NCI-H2227 treated with DMSO at 0.1 percent for 48 hours (cell line): ENCODE results near the gene ZNFX1.
"Not testable (repeated sequence)": the region's sequence is repeated elsewhere in the genome, so short reads cannot be mapped to it uniquely, and the experiment has no call there.

ENCODE experiments used
- DNase-seq: peaks from one replicate; lab custom pipeline; 2025; lab: John Stamatoyannopoulos, UW

The ZNFX1 gene

DNA sequence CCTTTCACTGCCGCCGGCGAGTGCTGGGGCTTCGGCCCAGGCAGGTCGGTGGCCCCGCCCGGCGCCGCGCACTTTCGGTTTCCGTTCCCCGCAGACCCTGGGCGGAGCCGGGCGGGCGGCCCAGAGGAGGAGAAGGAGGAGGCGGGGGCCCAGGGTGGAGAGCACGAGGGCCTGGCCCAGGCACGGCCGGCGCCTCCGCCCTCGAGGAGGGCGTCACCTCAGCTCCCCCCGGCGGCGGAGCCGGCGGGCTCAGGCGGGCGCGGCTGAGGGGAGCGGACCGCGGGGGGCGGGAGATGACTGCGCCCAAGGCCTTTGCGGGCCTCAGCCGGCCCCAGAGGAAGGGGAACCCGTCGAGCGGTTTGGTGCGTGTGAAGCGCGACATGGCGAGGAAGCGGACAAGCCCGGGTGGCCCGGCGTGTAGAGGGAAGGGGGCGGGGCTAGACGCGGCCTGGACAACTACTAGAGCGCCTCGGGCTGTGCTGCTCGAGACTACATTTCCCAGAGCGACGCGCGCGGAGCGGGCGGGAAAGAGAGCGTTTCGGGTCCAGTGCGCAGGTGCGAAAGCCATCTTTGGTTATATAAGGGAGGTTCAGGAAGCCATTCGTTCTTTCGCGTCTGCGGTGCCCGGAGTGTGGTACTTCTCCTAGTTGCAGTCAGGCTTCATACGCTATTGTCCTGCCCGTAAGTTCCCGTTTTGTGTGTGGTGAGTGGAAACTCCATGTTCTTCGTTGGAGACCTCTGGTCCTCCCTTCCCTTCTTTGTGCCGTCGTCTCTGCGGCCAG, at the start of gene ZNFX1:
ZNFX1 (minus strand) TSS at position 22 of the 782 bp plus-strand sequence. CDS start 2,218 bp downstream, outside the sequence.
- DNase-seq, result peak; percentile 99

- no peak for DNase-seq
Observed at GRCh38 chr20:49326026-49326425, 48.2 kb upstream of the ZNFX1 start.

- no peak for DNase-seq
Observed at GRCh38 chr20:49324306-49324705, 46.4 kb upstream of the ZNFX1 start.

DNA sequence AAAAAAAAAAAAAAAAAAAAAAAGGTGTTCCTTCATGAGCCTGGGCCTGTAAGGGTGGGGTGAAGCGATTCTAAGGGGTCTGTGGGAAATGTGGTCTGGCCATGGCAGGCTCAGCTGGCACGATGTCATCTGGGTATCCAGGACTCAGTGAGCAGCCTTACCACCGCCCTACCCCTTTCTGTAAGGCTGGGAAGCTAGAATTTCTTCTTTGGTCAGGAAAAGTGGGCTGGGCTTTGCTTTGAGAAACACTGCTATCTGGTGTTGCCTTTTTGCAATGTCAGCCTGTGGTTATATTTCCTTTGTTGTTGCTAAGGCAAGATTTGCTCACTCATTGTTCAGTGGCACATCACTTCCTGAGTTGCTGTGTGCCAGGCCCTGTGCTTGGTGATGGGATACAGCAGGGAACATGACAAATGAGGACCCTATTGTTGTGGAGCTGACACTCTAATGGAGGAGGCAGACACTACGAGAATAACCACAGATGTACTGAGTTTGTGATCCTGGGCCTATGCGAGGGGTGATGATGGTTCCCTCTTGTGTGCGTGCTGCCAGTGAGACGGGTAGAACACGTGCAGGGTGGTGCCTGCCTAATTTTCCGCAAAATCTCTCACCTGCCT, 45.9 kb upstream of the ZNFX1 start:
- peak; percentile 7 for DNase-seq

DNA sequence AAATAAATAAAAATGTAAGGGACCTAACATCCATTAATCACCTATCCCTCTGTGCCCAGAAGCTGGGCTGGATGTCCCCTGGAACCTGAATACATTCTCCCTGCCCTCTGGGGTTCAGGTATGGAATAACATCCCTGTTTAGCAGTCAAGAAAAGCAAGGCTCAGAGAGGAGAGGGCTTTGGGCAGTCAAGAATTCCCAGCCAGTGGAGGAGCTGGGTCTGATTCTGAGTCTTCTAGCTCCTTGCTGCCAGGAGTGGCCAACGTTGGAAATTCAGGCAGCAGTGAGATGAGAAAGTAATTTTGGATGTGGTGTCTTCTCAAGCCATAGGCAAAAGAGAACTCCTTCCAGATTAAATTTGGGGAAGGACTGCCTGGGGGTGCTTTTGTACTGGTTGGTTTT, 42.6 kb upstream of the ZNFX1 start:
- DNase-seq, result peak; percentile 49

GRCh38 chr20:49319208-49319809, 41.5 kb upstream of the ZNFX1 start:
- peak; percentile 9 for DNase-seq

DNA sequence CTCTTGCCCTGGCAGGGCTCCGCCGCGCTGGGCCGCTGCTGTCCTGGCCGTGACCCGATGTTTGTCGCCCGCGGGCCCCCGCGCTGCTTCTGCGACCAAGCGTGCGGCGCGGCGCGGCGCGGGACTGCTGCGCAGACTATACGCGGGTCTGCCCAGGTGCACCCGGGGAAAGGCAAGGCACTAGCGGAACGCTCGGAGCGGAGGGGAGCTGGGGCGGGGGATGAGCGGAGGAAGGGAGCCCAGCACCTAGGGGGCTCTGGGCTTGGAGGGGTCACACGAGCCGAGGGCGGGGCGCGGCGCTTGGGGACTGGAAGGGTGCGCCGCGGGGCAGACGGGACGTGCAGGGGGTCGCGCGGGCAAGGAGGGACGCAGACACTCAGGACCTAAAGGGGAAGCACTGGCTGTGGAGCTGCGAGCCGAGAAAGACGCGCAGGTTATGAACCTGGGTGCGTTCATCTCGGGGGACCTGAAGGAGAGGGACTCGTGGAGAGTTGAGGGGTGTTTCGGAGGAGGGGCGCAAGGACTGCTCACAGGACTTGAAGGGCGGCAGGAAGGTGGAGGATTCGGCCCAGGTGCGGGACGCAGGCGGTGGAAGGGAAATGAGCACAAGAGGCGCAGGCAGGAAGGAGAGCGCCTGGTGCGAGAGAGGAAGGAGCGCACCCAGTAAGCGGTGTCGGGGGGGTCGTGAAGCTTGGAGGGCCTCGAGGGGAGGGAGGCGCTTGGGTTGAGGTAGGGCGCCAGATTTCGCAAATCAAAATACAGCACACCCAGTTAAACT, 40.8 kb upstream of the ZNFX1 start:
- no peak for DNase-seq

GRCh38 chr20:49318091-49318429, 40.2 kb upstream of the ZNFX1 start:
- no peak for DNase-seq

GRCh38 chr20:49316704-49317103, 38.8 kb upstream of the ZNFX1 start:
- DNase-seq, result no peak

- no peak for DNase-seq
Observed at GRCh38 chr20:49315580-49315979, 37.7 kb upstream of the ZNFX1 start.

DNA sequence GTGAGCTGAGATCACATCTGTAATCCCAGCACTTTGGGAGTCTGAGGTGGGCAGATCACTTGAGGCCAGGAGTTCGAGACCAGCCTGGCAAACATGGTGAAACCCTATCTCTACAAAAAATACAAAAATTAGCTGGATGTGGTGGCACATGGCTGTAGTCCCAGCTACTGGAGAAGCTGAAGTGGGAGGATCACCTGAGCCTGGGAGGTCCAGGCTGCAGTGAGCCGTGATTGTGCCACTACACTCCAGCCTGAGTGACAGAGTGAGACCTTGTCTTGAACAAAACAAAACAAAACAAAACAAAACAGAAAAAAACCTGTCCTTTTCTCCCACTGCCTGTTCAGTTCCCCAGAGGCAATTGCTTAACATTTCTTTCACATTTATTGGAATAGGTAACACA, 36.2 kb upstream of the ZNFX1 start:
- DNase-seq, result not testable (repeated sequence)

- DNase-seq, result no peak
Observed at GRCh38 chr20:49313283-49313682, 35.4 kb upstream of the ZNFX1 start.

- DNase-seq, result no peak
Observed at GRCh38 chr20:49312661-49313060, 34.8 kb upstream of the ZNFX1 start.

DNA sequence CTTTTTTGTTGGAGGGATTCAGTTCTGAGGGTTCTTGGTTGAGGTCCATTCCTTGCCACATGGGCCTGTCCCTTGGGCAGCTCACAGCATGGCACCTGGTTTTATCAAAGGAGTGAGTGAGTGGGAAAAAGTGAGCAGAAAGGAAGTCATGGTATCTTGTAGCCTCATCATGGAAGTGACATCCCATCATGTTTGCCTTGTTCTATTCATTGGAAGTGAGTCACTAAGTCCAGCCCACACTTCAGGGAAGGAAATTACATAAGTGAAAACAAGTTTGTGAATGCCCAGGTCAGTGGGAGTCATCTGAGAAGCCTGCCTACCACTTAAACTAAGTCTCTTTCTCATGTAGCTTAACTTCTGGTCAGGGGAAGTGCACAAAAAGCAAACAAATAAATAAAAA, 32.8 kb upstream of the ZNFX1 start:
- no peak for DNase-seq

DNA sequence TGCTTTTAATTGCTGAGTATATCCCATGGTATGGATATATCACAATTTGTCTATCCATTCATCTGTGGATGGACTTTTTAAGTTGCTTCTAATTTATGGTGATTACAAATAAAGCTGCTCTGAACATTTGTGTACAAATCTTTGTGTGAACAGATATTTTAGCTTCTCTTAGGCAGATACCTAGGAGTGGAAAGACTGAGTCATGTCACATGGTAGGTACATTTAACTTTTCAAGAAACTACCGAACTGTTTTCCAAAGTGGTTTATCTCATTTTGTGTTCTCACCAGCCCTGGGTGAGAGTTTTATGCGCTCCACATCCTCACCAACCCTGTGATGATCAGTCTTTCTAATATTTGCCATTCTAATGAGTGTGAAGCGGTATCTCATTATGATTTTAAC, 31.0 kb upstream of the ZNFX1 start:
- no peak for DNase-seq

GRCh38 chr20:49306903-49307620, 29.2 kb upstream of the ZNFX1 start:
- DNase-seq, result peak; percentile 83

DNA sequence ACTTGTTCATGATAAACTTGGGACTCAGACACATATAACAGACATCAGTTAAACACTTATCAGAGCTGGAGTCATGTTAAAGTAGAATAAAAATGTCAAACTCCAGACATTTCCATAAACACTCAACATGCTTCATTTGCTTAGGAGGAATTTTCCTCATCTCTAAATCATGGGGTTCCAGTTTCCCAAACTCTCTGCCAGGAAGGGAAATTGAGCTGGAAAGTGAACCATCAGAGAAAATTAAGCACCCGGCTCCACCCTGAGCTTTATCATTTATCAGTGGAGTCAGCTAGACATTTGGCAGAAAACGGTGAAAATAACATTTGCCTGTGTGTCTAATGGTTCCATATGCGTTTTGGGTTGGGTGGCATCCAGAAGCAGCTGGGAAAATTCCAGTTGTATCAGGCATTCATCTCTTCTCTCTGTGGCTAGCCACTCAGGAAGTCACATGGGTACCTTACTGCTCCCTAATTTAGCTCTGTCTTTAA, 25.3 kb upstream of the ZNFX1 start:
- DNase-seq, result no peak

DNA sequence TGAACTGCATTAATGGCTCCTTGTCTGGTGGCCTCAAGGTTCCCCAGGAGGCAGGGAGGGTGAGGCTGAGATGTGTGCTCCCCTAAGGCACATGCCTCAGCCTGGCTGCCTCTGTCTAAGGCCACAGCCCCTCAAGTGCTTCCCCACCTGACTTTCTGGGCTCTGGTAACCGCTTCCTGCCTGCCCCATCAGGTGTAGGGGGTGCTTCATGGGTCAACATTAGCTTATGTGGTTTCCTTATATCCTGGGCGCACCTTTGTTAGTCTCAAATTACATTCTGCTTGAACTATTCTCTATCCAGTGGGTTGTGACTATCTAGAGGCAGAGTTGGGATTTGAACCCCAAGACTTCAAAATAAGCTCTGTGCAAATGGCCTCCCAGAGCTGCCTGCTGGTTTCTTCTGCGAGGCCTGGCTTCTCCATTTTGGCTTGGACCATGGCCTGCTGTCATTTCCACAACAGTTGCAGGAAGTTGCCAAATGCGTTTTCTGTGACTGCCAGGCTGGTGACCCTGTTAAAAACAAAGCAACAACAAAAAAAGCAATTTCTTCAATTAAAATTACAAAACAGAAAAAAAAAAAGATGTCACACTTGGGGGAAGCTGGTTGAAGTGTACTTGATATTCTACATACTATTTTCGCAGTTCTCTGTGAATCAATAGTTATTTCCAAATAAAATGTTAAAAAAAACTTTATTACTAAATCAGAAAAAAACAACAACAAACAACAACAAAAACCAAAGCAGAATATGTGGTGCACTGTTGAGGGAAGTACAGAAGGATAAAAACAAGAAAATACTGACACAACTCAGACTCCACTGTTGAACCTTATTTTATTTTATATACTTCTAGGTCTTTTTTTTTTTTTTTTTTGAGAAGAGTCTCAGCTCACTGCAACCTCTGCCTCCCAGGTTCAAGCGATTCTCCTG, 20.0 kb upstream of the ZNFX1 start:
- DNase-seq, result no peak

GRCh38 chr20:49294002-49294654, 16.3 kb upstream of the ZNFX1 start:
- DNase-seq, result not testable (repeated sequence)

DNA sequence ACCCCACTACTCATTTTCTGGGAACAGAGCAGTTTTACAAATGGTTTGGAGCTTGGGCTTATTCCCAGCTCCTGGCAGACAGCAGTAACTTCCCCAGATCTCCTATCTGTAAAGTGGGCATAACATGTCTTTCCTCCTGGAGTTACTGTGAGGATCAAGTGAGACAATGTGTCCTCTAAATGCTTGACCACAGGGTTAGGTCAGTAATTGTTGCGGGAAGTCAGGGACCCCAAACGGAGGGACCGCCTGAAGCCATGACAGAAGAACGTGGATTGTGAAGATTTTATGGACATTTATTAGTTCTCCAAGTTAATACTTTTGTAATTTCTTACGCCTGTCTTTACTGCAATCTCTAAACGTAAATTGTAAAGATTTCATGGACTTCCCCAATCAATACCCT, 15.3 kb upstream of the ZNFX1 start:
- DNase-seq, result no peak
